ENCODE measurements around the gene S100A5.

Gene S100A5

GRCh38 chr1:153545067-153546055, 4.6 kb upstream of the S100A5 start, which contains the start of gene S100A4:
Gene S100A4 (minus strand): TSS chr1:153545806. CDS start chr1:153544794, 1,012 bp downstream.
- Histone ChIP-seq H3K36me3 (ENCODE audit: insufficient read depth, insufficient read length, low read length) (peaks cover 5% of the 10 kb centered on the region), H3K9ac (ENCODE audit: insufficient read length, low read depth) (peak within 1 kb of the TSS; percentile 68), H3K4me3 (ENCODE audit: insufficient read length, low read depth) (no peak within 1 kb of the TSS), H3K9me3 (ENCODE audit: insufficient read depth, low read length) (peaks cover 11% of the 10 kb centered on the region; the same call in 1 of the 2 replicates), H3K27me3 (ENCODE audit: insufficient read depth, insufficient read length) (no peaks in the 10 kb centered on the region), H3K4me1 (ENCODE audit: insufficient read depth, insufficient read length) (peaks cover 41% of the 10 kb centered on the region)
- TF ChIP-seq YY1 (IDR thresholded peaks at IDR 0.05; ENCODE audit: insufficient read depth, insufficient read length), result no peak
- no peak for TF ChIP-seq ZNF274 (IDR thresholded peaks at IDR 0.05; ENCODE audit: low read depth, low read length)
- TF ChIP-seq SUZ12 (IDR thresholded peaks at IDR 0.05; ENCODE audit: extremely low read depth, insufficient read depth, insufficient read length), result no peak
- peak; percentile 80 for DNase-seq (ENCODE audit: low read depth, low spot score)

DNA sequence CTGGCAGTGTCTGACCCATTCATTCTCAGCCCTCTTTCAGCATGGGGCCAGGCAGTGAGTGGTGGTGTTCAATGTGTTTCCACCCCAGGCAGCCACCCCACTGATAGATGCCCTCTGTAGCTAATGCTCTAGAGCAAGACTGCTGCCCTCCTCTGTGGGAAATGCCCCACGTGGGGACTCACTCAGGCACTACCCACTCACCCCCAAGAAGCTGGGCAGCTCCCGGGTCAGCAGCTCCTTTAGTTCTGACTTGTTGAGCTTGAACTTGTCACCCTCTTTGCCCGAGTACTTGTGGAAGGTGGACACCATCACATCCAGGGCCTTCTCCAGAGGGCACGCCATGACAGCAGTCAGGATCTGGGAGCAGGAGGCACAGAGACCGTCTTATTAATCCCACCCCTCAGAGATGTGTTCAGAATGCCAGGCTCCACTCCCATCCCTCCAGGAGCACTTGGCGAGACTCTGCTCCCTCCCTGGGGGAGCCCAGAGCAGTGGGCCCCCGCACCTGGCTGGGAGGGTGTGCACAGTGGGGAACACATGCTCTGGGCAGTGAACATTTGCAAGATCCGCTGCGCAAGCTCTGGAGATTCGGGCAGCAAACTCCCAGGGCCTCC, 3.8 kb upstream of the S100A5 start:
- Histone ChIP-seq H3K9ac (ENCODE audit: insufficient read length, low read depth) (peak overlapping the region; percentile 53), H3K36me3 (ENCODE audit: insufficient read depth, insufficient read length, low read length) (peaks cover 5% of the 10 kb centered on the region), H3K4me1 (ENCODE audit: insufficient read depth, insufficient read length) (peaks cover 34% of the 10 kb centered on the region), H3K9me3 (ENCODE audit: insufficient read depth, low read length) (peaks cover 11% of the 10 kb centered on the region; the same call in 1 of the 2 replicates), H3K27me3 (ENCODE audit: insufficient read depth, insufficient read length) (no peaks in the 10 kb centered on the region), H3K4me3 (ENCODE audit: insufficient read length, low read depth) (no peak overlapping the region)
- DNase-seq (ENCODE audit: low read depth, low spot score), result no peak
- TF ChIP-seq SUZ12 (IDR thresholded peaks at IDR 0.05; ENCODE audit: extremely low read depth, insufficient read depth, insufficient read length) (no peak), YY1 (IDR thresholded peaks at IDR 0.05; ENCODE audit: insufficient read depth, insufficient read length) (no peak), ZNF274 (IDR thresholded peaks at IDR 0.05; ENCODE audit: low read depth, low read length) (no peak)

DNA sequence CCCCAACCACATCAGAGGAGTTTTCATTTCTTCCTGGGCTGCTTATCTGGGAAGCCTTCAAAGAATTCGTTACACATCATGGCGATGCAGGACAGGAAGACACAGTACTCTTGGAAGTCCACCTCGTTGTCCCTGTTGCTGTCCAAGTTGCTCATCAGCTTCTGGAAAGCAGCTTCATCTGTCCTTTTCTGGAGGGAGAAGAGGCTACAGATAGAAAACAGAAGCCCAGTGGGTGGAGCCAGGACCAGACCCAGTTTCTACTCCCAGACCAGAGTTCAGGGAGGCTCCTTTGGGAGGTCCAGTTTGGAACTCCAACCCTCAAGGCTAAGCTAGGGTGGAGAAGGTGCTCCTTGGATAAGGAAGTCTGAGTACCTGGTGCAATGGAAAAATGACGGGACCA, 3.0 kb upstream of the S100A5 start:
- no peak for TF ChIP-seq YY1 (IDR thresholded peaks at IDR 0.05; ENCODE audit: insufficient read depth, insufficient read length)
- no peak overlapping the region for H3K4me3 ChIP-seq (ENCODE audit: insufficient read length, low read depth)
- peaks cover 11% of the 10 kb centered on the region; the same call in 1 of the 2 replicates for H3K9me3 ChIP-seq (ENCODE audit: insufficient read depth, low read length)
- peaks cover 27% of the 10 kb centered on the region for H3K4me1 ChIP-seq (ENCODE audit: insufficient read depth, insufficient read length)
- DNase-seq (ENCODE audit: low read depth, low spot score), result no peak
- H3K27me3 ChIP-seq (ENCODE audit: insufficient read depth, insufficient read length), result no peaks in the 10 kb centered on the region
- no peak overlapping the region for H3K9ac ChIP-seq (ENCODE audit: insufficient read length, low read depth)
- peaks cover 5% of the 10 kb centered on the region for H3K36me3 ChIP-seq (ENCODE audit: insufficient read depth, insufficient read length, low read length)

- H3K36me3 ChIP-seq (ENCODE audit: insufficient read depth, insufficient read length, low read length), result peaks cover 5% of the 10 kb centered on the region
- peaks cover 23% of the 10 kb centered on the region for H3K4me1 ChIP-seq (ENCODE audit: insufficient read depth, insufficient read length)
- H3K9me3 ChIP-seq (ENCODE audit: insufficient read depth, low read length), result peaks cover 11% of the 10 kb centered on the region; the same call in 1 of the 2 replicates
- H3K9ac ChIP-seq (ENCODE audit: insufficient read length, low read depth), result no peak overlapping the region
- H3K4me3 ChIP-seq (ENCODE audit: insufficient read length, low read depth), result no peak overlapping the region
- no peak for TF ChIP-seq SUZ12 (IDR thresholded peaks at IDR 0.05; ENCODE audit: extremely low read depth, insufficient read depth, insufficient read length)
- TF ChIP-seq YY1 (IDR thresholded peaks at IDR 0.05; ENCODE audit: insufficient read depth, insufficient read length), result no peak
- TF ChIP-seq ZNF274 (IDR thresholded peaks at IDR 0.05; ENCODE audit: low read depth, low read length), result no peak
- no peaks in the 10 kb centered on the region for H3K27me3 ChIP-seq (ENCODE audit: insufficient read depth, insufficient read length)
- no peak for DNase-seq (ENCODE audit: low read depth, low spot score)
Measured at GRCh38 chr1:153542956-153543711, 2.4 kb upstream of the S100A5 start.

DNA sequence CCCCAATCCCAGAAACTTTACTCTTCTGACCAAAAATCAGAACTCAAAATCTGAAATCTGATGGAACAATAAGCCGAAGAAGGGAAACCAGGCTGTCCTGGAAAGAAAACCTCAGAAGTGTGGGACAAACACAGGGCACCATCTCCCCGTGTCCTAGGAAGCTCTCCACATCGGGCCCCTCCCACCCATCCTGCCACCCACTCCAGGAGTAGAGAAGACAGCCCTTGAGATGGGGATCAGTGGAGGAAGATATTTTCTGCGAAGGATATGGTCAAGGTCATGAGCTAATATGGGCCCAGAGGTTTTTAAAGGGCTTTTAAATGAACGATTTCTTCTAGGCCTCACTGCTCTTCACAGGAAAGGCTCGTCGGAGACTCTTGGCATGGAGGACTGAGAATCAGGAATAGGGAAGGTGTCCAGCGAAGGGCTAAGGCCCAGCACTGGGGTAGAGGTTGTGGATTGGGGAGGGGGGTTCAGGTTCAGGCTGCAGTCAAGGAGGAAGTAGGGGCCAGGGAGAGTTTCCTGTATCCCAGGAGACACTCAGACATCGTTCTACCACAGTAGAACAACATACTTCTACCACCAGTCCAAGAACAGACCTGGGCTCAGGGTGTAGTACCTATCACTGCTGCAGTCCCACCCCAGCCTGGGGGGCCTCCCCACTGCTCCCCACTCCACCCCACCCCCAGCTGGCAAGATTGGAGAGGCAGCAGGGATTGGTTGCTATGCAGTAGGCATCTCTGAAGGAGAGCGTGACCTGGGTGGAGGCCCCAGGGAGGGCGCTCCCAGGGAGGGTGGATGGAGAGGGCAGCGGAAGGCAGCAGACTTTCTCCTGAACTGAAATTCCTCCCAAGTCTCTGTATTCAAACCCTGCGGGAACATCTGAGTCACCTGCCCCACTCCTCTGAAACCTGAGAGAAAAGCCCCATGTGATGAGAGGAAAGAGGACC, 1.2 kb upstream of the S100A5 start:
- Histone ChIP-seq H3K27me3 (ENCODE audit: insufficient read depth, insufficient read length) (no peaks in the 10 kb centered on the region), H3K4me1 (ENCODE audit: insufficient read depth, insufficient read length) (peaks cover 14% of the 10 kb centered on the region), H3K9ac (ENCODE audit: insufficient read length, low read depth) (no peak overlapping the region), H3K36me3 (ENCODE audit: insufficient read depth, insufficient read length, low read length) (peaks cover 5% of the 10 kb centered on the region), H3K4me3 (ENCODE audit: insufficient read length, low read depth) (no peak overlapping the region), H3K9me3 (ENCODE audit: insufficient read depth, low read length) (peaks cover 11% of the 10 kb centered on the region; the same call in 1 of the 2 replicates)
- no peak for TF ChIP-seq YY1 (IDR thresholded peaks at IDR 0.05; ENCODE audit: insufficient read depth, insufficient read length)
- TF ChIP-seq ZNF274 (IDR thresholded peaks at IDR 0.05; ENCODE audit: low read depth, low read length), result no peak
- TF ChIP-seq SUZ12 (IDR thresholded peaks at IDR 0.05; ENCODE audit: extremely low read depth, insufficient read depth, insufficient read length), result no peak
- no peak for DNase-seq (ENCODE audit: low read depth, low spot score)

DNA sequence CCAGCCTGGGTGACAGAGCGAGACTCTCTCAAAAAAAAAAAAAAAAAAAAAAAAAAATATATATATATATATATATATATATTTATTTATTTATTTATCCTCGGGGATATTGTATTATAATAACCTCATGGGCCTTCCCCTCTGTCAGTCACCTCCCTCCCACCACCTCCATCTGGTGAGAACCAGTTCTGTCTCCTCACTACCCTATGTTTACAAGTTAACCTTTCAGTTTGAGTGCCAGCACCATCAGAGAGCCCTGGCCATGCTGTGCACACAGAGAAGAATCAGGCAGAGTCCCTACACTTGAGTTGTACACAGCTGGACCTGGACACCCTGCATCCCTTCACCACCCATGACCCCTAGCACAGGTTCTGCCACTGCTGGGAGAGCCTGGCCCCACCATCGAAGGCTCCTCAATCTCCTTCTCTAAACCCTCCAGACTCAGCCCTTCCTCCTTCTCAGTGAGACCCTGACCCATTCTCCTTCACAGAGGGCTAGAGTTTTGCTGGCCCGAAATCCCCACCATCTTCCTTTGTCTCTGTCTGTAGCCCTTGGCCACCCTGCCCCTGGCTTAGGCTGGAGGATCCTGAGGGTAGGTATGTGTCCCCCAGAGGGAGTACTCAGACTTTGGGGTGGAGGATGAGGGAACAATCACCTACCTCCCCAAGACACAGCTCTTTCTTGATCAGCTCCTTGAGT, 1.2 kb downstream of the S100A5 start:
- Histone ChIP-seq H3K9me3 (ENCODE audit: insufficient read depth, low read length) (peaks cover 8% of the 10 kb centered on the region; the same call in 1 of the 2 replicates), H3K9ac (ENCODE audit: insufficient read length, low read depth) (no peak overlapping the region), H3K27me3 (ENCODE audit: insufficient read depth, insufficient read length) (no peaks in the 10 kb centered on the region), H3K4me1 (ENCODE audit: insufficient read depth, insufficient read length) (peaks cover 9% of the 10 kb centered on the region), H3K4me3 (ENCODE audit: insufficient read length, low read depth) (no peak overlapping the region), H3K36me3 (ENCODE audit: insufficient read depth, insufficient read length, low read length) (peaks cover 5% of the 10 kb centered on the region)
- no peak for DNase-seq (ENCODE audit: low read depth, low spot score)
- TF ChIP-seq ZNF274 (IDR thresholded peaks at IDR 0.05; ENCODE audit: low read depth, low read length) (no peak), SUZ12 (IDR thresholded peaks at IDR 0.05; ENCODE audit: extremely low read depth, insufficient read depth, insufficient read length) (no peak)

Data from NT2/D1 (cell line).